ENCODE results near the gene CSNK1A1.

CSNK1A1 gene

DNA sequence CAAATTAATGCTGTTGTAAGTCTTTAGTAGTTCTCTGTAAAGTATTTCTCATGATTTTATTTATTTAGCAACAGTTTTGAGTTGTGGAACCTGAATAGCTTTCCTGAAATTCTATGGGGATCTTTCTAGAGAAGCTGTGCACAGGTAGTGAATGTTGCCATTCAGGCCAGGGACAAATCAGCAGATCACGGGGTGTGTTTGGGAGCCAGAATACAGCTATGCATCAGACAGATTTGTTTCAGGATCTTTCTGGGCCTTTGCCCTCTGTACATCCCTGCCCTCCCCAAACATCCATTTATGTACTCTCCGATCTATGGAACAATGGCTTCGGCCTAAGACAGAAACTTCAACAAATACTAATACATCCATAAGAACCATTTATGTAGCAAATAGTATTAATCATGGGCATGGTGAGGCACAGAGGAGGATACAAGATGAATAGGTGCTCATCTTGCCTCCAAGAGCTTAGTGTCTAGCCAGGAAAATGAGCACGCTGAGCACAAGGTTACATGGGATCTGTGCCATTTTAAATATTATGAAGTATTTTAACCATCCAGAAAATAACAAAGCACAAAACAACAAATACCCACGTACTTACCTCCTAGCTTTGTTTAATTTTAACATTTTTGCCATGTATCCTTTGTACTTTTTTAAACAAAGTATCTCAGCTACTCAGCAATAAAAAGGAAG lies 43.1 kb upstream of the CSNK1A1 start:
- no peak overlapping the region for H3K4me3 ChIP-seq (ENCODE audit: low read length)
- TF ChIP-seq, protein P1, sequence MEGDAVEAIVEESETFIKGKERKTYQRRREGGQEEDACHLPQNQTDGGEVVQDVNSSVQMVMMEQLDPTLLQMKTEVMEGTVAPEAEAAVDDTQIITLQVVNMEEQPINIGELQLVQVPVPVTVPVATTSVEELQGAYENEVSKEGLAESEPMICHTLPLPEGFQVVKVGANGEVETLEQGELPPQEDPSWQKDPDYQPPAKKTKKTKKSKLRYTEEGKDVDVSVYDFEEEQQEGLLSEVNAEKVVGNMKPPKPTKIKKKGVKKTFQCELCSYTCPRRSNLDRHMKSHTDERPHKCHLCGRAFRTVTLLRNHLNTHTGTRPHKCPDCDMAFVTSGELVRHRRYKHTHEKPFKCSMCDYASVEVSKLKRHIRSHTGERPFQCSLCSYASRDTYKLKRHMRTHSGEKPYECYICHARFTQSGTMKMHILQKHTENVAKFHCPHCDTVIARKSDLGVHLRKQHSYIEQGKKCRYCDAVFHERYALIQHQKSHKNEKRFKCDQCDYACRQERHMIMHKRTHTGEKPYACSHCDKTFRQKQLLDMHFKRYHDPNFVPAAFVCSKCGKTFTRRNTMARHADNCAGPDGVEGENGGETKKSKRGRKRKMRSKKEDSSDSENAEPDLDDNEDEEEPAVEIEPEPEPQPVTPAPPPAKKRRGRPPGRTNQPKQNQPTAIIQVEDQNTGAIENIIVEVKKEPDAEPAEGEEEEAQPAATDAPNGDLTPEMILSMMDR (IDR thresholded peaks at IDR 0.05; ENCODE audit: insufficient read depth, low read depth, low read length, missing control alignments), result no peak
- no peak for DNase-seq (ENCODE audit: low read depth)

DNA sequence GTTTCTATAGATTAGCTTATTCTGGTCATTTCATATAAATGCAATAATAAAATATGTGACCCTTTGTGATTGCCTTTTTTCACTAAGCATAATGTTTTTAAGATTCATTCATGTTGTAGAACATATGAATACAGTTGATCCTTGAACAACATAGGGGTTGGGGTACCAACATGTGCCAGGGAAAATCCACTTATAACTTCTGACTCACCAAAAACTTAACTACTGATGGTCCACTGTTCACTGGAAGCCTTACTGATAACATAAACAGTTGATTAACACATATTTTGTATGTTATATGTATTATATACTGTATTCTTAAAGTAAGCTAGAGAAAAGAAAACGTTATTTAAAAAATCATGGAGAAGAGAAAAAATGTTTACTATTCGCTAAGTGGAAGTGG lies 42.1 kb upstream of the CSNK1A1 start:
- no peak for DNase-seq (ENCODE audit: low read depth)

DNA sequence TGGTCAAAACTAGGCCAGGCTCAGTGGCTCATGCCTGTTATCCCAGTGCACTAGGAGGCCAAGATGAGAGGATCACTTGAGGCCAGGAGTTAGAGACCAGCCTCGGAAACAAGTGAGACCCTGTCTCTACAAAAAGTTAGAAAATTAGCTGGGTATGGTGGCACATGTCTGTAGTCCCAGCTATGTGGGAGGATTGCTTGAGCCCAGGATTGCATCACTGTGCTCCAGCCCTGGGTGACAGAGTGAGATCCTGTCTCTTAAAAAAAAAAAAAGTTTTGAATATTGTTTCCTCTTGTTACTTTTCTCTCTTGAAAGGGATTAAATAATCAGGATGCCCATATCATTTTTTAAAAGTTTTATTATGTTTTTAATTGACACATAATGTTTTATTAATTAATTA lies 37.7 kb upstream of the CSNK1A1 start:
- no peak for DNase-seq (ENCODE audit: low read depth)
- H3K4me3 ChIP-seq (ENCODE audit: low read length), result no peak overlapping the region
- TF ChIP-seq, protein P1 (IDR thresholded peaks at IDR 0.05; ENCODE audit: insufficient read depth, low read depth, low read length, missing control alignments), result no peak

More for the DNA sequence above, 42.1 kb upstream of the CSNK1A1 start:
- no peak overlapping the region for H3K4me3 ChIP-seq (ENCODE audit: low read length)
- TF ChIP-seq, protein P1 (IDR thresholded peaks at IDR 0.05; ENCODE audit: insufficient read depth, low read depth, low read length, missing control alignments), result no peak

DNA sequence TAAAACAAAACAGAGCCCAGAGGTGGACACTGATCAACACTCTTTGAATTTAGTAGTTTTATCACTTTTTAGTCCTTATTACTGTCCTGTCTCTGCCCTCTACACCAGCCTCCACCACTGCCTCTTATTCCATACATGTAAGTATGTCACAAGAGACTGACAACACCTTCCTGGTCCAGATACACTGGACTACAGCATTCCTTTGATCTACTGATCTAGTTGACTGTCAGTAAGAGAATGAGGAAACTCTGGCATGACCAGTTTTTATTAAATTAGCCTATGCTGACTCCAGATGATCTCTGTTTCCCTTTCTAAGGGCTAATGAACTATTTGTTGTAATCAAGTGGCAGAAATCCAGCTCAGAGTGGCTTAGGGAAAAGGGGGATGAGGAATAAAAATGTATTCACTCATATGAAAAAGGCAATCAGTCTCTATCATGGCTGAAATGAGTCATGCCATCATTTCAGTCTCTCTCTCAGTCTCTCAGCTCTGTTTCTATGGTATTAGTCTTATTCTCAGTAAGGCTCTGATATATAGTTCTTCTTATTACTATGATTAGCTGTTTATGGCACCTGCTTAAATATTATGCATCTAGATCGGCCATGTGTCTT lies 35.6 kb upstream of the CSNK1A1 start:
- TF ChIP-seq, protein P1 (IDR thresholded peaks at IDR 0.05; ENCODE audit: insufficient read depth, low read depth, low read length, missing control alignments), result no peak
- no peak overlapping the region for H3K4me3 ChIP-seq (ENCODE audit: low read length)
- DNase-seq (ENCODE audit: low read depth), result peak; percentile 84

DNA sequence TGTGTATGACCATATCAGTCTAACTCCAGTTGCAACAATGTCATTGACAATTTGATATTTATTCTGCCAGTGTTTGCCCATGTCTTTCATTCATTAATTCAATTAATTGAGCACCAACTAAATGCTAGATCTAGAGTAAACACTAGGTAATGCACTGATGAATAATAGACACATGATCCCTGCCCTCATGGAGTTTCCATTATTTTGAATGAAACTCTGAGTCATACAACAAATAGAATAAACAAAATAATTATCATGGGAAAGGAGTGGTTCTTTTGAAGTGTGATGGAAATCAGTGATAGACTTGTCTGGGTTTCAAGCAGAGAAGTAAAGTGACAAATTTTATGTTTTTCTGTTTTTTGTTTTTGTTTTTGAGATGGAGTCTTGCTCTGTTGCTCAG lies 34.7 kb upstream of the CSNK1A1 start:
- peak; percentile 50 for DNase-seq (ENCODE audit: low read depth)
- H3K4me3 ChIP-seq (ENCODE audit: low read length), result no peak overlapping the region
- TF ChIP-seq, protein P1 (IDR thresholded peaks at IDR 0.05; ENCODE audit: insufficient read depth, low read depth, low read length, missing control alignments), result no peak

DNA sequence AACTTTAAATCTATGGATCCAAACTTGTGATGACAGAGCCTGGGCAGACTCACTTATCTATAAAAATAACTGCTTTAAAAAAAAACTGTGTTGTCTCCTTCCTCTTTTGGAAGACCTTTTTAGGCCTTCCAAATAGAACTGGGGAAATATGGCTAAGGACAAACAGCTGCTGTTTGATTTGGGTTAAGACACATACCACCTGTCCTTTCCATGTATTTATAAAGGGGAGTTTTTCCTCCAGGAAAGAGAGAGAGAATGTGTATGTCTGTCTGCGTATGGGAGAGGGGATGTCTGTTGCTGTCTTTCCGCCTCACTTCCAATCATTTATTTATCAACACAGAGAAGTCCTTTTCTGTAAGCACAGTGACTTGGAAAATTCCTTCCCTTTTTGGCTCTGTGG lies 32.9 kb upstream of the CSNK1A1 start:
- H3K4me3 ChIP-seq (ENCODE audit: low read length), result no peak overlapping the region
- no peak for DNase-seq (ENCODE audit: low read depth)
- TF ChIP-seq, protein P1 (IDR thresholded peaks at IDR 0.05; ENCODE audit: insufficient read depth, low read depth, low read length, missing control alignments), result no peak

DNA sequence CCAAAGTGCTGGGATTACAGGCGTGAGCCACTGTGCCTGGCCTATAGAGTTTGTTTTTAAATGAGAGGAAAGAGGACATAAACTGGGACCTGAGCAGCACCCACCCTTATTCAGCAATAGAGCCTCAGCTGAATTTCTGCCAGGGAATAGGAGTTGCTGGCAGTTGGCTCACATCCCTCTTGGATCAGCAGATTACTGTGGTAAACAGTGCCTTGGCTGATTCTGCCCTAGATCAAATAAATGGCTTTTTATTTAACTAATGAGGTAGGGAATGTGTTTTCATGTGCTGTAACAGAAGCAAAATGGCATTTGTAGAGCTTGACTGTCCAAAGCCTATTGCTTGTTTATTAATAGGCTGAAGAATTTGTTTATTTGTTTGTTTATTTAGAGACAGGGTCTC lies 32.2 kb upstream of the CSNK1A1 start:
- H3K4me3 ChIP-seq (ENCODE audit: low read length), result peak overlapping the region; percentile 1
- DNase-seq (ENCODE audit: low read depth), result no peak
- TF ChIP-seq, protein P1 (IDR thresholded peaks at IDR 0.05; ENCODE audit: insufficient read depth, low read depth, low read length, missing control alignments), result no peak

Data from epithelial cell of esophagus (primary cell).